IMR-90 (cell line): ENCODE measurements around the gene PITRM1.

Experiments
- CHD1 ChIP-seq: IDR thresholded peaks from 2 replicates; pipeline ENCODE4 v1.6.1; 2012; ENCODE audit warnings: low read depth, low read length, improper control_type of control experiment
- POLR2A ChIP-seq: IDR thresholded peaks from 2 replicates; pipeline ENCODE4 v1.6.1; 2012; ENCODE audit warnings: mild to moderate bottlenecking, low read depth, low read length
- RAD21 ChIP-seq: IDR thresholded peaks from 2 replicates; pipeline ENCODE4 v1.6.1; 2012; ENCODE audit warnings: low read length, improper control_type of control experiment
- RCOR1 ChIP-seq: IDR thresholded peaks from 2 replicates; pipeline ENCODE4 v1.6.1; 2012; ENCODE audit warnings: mild to moderate bottlenecking, low read length, improper control_type of control experiment; ENCODE audit not compliant: insufficient replicate concordance
- TF ChIP-seq, protein P1 (sequence below): conservative IDR thresholded peaks from 2 replicates; pipeline ENCODE4 v1.5.1; 2012; ENCODE audit warnings: mild to moderate bottlenecking, low read depth, low read length, improper control_type of control experiment
- TF ChIP-seq, protein P2 (sequence below): fragments of 150-350 bp; IDR thresholded peaks from 2 replicates; pipeline ENCODE4 v1.6.1; 2017; ENCODE audit warnings: mild to moderate bottlenecking, antibody characterized with exemption, low read length, low read depth

GRCh38 chr10:3185386-3185785, 12.8 kb upstream of the PITRM1 start:
- TF ChIP-seq, protein P1, sequence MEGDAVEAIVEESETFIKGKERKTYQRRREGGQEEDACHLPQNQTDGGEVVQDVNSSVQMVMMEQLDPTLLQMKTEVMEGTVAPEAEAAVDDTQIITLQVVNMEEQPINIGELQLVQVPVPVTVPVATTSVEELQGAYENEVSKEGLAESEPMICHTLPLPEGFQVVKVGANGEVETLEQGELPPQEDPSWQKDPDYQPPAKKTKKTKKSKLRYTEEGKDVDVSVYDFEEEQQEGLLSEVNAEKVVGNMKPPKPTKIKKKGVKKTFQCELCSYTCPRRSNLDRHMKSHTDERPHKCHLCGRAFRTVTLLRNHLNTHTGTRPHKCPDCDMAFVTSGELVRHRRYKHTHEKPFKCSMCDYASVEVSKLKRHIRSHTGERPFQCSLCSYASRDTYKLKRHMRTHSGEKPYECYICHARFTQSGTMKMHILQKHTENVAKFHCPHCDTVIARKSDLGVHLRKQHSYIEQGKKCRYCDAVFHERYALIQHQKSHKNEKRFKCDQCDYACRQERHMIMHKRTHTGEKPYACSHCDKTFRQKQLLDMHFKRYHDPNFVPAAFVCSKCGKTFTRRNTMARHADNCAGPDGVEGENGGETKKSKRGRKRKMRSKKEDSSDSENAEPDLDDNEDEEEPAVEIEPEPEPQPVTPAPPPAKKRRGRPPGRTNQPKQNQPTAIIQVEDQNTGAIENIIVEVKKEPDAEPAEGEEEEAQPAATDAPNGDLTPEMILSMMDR, result no peak
- TF ChIP-seq POLR2A (no peak), CHD1 (no peak), RCOR1 (no peak), RAD21 (no peak)
- TF ChIP-seq, protein P2, sequence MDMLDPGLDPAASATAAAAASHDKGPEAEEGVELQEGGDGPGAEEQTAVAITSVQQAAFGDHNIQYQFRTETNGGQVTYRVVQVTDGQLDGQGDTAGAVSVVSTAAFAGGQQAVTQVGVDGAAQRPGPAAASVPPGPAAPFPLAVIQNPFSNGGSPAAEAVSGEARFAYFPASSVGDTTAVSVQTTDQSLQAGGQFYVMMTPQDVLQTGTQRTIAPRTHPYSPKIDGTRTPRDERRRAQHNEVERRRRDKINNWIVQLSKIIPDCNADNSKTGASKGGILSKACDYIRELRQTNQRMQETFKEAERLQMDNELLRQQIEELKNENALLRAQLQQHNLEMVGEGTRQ, result no peak
